ENCODE measurements around the gene CACNA1H.
"Not testable (repeated sequence)": the region's sequence is repeated elsewhere in the genome, so short reads cannot be mapped to it uniquely, and the experiment has no call there.

Gene CACNA1H

DNA sequence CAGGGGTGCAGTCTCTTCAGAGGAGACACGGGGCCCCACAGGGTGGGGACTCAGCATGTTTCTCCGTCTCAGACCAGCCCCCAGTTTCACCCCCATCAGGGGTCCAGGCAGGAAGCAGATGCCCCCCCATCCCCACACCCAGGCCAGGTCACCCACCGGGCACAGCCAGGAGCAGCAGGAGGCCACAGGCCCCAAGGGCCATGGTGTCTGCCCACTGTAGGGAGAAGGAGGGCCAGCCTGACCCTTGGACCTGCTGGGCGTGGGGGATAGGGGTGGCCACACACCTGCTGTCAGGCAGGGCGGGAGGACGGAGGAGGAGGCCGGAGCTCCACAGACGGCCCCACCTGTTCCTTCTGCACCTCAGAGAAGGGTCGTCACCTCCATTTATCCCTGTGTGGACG lies 72.1 kb downstream of the CACNA1H start, which contains the start of gene TPSG1:
Gene TPSG1, minus strand, starts transcription at position 218 of the 401 bp plus-strand sequence. Its CDS starts 16 bp downstream, at position 202.
- no peak within 1 kb of the TSS for H3K4me3 ChIP-seq (ENCODE audit: low read length)
- TF ChIP-seq, protein P1, sequence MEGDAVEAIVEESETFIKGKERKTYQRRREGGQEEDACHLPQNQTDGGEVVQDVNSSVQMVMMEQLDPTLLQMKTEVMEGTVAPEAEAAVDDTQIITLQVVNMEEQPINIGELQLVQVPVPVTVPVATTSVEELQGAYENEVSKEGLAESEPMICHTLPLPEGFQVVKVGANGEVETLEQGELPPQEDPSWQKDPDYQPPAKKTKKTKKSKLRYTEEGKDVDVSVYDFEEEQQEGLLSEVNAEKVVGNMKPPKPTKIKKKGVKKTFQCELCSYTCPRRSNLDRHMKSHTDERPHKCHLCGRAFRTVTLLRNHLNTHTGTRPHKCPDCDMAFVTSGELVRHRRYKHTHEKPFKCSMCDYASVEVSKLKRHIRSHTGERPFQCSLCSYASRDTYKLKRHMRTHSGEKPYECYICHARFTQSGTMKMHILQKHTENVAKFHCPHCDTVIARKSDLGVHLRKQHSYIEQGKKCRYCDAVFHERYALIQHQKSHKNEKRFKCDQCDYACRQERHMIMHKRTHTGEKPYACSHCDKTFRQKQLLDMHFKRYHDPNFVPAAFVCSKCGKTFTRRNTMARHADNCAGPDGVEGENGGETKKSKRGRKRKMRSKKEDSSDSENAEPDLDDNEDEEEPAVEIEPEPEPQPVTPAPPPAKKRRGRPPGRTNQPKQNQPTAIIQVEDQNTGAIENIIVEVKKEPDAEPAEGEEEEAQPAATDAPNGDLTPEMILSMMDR (conservative IDR thresholded peaks at IDR 0.05; ENCODE audit: low read length), result no peak
- no peak for DNase-seq (ENCODE audit: low read depth)

DNA sequence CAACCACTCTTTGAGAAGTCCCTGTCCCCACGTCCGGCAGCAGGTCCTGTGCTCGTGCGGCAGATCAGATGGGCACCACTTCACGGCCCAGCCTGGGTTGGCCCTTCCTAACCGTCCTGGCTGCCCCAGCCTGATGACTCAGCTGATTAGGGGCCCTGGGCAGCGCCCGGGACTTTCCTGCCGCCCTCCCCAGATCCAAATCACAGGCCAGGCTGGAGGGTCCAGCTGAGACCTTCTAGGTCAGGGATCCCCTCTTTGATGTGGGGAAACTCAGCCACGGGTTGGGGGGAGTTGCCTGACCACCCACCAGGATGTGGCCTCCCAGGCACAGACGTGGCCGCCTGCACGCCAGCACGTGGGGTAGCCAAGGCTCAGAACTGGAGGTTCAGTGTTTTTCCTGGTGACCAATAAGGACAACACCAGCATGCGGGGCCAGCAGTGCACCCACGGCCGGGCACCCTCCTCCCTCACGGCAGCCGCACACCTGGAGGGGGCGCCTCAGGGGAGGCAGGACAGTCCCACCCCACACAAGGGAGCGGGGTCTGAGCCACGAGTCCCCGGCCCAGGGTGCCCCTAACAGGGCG lies 72.9 kb downstream of the CACNA1H start:
- not testable (repeated sequence) for H3K4me3 ChIP-seq (ENCODE audit: low read length); DNase-seq (ENCODE audit: low read depth)

DNA sequence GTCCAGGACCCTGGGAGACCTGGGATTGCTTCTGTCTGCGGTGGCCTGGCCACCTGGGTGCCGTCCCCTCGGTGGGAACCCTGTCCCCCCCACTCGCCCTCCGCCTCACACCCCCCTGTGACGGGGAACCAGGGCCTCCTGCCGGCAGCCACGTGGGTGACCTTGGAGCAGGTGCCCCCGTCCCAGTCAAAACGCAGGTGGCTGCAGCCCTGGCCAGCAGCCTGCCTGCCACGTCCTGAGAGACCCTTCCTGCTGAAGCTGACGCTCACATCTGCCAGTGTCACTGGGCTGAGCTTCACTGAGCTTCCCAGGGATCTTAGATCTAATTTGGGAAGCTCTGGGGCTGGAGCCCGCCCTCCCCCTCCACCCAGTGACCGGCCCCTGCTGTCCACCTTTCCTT lies 73.8 kb downstream of the CACNA1H start:
- not testable (repeated sequence) for H3K4me3 ChIP-seq (ENCODE audit: low read length); DNase-seq (ENCODE audit: low read depth)

DNA sequence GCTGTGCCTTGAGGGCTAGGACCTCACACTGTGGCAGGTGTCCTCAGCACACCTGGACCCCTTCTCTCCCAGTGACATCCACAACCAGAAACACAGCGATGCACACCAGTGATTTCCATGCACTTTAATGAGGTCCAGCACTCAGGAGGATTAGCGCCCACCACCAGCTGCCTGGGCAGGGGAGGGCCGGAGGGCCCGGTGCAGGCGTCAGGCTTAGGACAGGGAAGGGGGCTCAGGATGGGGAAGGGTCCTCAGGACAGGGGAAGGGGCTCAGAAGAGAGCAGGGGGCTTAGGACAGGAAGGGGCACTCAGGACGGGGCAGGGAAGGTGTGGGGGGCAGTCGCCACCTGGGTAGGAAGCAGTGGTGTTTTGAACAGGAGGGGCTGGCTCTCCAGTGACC lies 75.3 kb downstream of the CACNA1H start:
- DNase-seq (ENCODE audit: low read depth), result not testable (repeated sequence)

DNA sequence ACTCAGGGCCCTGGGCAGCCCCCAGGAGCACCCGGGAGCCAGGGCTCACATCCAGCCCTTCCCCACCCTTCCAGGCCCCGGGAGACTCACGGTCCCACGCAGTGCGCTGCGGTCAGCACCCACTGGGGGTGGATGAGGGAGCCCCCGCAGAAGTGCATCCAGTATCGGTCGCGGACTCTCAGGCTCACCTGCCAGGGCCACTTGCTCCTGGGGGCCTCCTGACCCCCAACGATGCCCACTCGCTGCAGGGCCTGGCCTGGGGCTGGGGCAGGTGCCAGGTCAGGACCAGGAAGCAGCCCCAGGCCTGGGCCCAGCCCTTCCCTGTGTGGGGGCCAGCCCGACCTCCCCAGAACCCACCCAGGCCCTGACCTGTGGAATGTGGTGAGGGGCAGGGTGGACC lies 76.6 kb downstream of the CACNA1H start:
- H3K4me3 ChIP-seq (ENCODE audit: low read length); DNase-seq (ENCODE audit: low read depth): not testable (repeated sequence)

More for the DNA sequence above, 75.3 kb downstream of the CACNA1H start:
- not testable (repeated sequence) for H3K4me3 ChIP-seq (ENCODE audit: low read length)

DNA sequence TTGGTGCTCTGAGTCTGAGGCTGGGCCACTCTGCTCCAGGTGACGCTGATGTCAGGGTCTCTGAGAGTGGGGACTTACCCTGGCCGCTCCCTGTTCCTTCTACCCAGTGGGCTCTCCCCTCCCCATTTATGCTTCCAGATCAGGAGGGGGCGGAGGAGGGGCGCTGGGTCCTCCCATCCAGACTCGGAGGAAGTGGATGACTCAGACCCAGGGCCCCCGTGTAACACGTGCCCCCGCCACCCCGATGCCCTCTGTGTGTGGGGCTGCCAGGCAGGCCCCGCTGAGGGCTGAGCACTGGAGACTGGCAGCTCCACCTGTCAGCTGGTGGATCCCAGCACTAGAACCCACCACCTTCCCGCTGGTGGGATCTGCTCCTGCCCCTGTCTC lies 77.2 kb downstream of the CACNA1H start, which contains the start of gene TPSB2:
Gene TPSB2, minus strand, starts transcription at position 101 of the 387 bp plus-strand sequence. CDS start 233 bp downstream, outside the sequence.
- H3K4me3 ChIP-seq (ENCODE audit: low read length); DNase-seq (ENCODE audit: low read depth): not testable (repeated sequence)

DNA sequence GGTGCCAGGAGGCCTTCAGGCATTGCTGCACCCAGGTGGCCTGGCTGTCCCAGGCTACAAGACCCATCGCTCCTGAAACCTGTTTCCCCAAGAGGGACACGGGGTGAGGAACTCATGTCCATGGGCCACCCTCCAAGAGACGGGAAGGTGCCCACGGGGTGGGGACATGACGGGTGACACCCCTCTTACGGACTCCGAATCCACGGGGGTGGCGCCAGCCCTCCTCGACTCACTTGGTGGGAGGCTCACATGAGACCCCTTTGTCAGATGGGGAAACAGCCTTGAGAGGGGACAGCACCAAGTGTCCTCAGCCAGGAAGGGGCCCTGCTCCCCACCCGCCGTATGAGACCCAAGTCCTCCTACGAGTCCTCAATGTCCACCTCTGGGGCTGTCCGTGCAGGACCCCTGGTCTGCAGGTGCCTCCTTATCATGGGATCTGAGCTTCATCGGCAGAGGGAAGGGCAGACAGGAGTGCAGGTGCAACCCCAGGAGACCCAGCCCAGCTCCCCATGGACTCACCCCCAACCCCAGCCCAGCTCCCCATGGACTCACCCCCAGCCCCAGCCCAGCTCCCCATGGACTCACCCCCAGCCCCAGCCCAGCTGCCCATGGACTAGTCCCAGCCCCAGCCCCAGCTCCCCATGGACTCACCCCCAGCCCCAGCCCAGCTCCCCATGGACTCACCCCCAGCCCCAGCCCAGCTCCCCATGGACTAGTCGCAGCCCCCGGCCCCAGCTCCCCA lies 77.7 kb downstream of the CACNA1H start:
- H3K4me3 ChIP-seq (ENCODE audit: low read length); DNase-seq (ENCODE audit: low read depth): not testable (repeated sequence)

DNA sequence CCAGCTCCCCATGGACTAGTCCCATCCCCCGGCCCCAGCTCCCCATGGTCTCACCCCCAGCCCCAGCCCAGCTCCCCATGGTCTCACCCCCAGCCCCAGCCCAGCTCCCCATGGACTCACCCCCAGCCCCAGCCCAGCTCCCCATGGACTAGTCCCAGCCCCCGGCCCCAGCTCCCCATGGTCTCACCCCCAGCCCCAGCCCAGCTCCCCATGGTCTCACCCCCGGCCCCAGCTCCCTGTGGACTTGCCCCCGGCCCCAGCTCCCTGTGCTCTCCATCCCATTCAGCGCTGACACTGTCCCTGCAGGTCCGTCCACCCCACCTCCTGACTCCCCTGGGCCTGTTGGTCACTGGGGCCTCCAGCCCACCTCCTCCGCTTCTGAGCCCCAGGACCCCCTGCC lies 78.4 kb downstream of the CACNA1H start:
- DNase-seq (ENCODE audit: low read depth); H3K4me3 ChIP-seq (ENCODE audit: low read length): not testable (repeated sequence)

DNA sequence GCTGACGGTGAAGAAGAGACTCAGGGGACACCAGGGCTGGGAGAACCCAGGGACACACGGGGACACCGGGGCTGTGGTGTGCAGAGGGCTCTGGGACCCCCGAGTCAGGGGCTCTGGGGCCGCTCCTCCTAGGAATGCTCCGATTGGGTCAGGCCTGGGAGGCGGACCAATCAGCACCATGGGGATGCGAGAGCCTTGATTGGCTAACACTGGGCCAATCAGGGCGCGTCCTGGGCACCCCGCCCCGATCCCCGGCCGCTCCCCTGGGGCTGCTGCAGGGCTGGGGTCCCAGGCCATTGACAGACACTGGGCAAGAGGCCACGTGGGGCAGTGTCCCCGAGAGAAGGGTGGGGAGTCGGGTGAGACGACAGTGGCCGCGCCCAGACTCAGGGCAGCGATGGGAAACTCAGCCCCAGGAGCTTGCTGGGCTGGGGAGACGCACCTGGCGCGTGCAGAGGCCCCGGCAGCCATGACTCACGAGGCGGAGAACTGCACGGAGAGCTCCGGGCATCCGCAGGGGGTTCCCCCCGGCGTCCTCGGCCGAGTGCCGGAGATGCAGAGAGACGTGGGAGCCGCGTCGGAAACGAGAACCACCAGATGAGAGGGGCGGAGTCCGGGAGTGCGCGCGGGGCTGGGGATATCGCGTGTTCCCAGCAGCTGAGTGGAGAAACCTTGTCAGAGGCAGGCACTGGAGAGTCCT lies 79.3 kb downstream of the CACNA1H start:
- not testable (repeated sequence) for H3K4me3 ChIP-seq (ENCODE audit: low read length); DNase-seq (ENCODE audit: low read depth)

DNA sequence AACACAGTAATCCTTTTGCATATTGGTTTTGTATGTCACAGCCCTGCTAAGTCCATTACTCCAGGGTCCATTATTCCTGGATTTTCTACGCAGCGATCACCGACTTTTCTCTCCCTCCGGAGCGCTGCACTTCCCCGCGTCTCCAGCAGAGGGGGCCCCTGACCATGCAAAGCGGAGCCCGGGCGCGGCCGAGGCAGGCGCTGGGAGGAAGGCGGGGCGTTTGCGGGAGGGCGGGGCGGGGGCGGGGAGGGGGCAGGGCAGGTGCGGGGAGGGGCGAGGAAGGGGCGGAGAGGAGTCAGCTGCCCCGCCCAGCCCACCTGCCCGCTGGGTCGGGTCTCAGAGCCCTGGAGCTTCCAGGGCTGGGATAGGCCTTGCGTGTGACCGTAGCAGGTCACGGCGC lies 83.8 kb downstream of the CACNA1H start:
- DNase-seq (ENCODE audit: low read depth), result not testable (repeated sequence)

DNA sequence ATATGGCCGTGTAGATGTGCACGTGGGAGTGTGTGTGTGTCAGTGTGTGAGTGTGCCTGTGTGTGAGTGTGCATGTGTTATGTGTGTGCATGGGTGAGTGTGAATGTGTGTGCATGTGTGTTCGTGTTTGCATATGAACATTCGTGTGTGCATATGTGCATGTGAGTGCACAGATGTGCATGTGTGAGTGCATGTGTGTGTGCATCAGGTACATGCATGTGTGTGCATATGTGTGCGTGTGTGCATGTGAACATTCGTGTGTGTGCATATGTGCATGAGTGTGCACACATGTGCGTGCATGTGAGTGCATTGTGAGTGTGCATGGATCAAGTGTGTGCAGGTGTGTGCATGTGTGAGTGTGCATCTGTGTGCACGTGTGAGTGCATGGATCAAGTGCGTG lies 85.1 kb downstream of the CACNA1H start:
- TF ChIP-seq, protein P1 (conservative IDR thresholded peaks at IDR 0.05; ENCODE audit: low read length), result no peak
- H3K4me3 ChIP-seq (ENCODE audit: low read length), result no peak overlapping the region
- no peak for DNase-seq (ENCODE audit: low read depth)

More for the DNA sequence above, 83.8 kb downstream of the CACNA1H start:
- H3K4me3 ChIP-seq (ENCODE audit: low read length), result not testable (repeated sequence)

DNA sequence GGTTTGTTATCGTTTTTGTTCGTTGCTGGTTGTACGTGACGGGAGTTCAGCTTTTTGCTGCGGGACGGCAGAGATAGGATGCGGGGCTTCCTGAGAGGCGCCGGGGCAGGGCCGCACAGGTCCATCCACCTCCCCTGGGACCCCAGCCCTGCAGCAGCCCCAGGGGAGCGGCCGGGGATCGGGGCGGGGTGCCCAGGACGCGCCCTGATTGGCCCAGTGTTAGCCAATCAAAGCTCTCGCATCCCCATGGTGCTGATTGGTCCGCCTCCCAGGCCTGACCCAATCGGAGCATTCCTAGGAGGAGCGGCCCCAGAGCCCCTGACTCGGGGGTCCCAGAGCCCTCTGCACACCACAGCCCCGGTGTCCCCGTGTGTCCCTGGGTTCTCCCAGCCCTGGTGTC lies 86.0 kb downstream of the CACNA1H start:
- H3K4me3 ChIP-seq (ENCODE audit: low read length); DNase-seq (ENCODE audit: low read depth): not testable (repeated sequence)

DNA sequence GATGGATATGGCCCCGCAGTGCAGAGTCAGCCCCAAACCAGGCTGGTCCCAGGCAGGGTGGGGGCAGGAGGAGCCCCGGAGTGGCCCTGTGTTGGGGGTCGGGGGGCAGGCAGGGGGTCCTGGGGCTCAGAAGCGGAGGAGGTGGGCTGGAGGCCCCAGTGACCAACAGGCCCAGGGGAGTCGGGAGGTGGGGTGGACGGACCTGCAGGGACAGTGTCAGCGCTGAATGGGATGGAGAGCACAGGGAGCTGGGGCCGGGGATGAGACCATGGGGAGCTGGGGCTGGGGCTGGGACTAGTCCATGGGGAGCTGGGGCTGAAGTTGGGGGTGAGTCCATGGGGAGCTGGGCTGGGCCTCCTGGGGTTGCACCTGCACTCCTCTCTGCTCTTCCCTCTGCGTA lies 86.7 kb downstream of the CACNA1H start:
- DNase-seq (ENCODE audit: low read depth); H3K4me3 ChIP-seq (ENCODE audit: low read length): not testable (repeated sequence)

DNA sequence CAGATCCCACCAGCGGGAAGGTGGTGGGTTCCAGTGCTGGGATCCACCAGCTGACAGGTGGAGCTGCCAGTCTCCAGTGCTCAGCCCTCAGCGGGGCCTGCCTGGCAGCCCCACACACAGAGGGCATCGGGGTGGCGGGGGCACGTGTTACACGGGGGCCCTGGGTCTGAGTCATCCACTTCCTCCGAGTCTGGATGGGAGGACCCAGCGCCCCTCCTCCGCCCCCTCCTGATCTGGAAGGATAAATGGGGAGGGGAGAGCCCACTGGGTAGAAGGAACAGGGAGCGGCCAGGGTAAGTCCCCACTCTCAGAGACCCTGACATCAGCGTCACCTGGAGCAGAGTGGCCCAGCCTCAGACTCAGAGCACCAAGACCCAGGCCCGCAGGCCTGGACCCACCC lies 87.5 kb downstream of the CACNA1H start, which contains the start of gene TPSAB1:
Gene TPSAB1, plus strand, starts transcription at position 270 of the 400 bp plus-strand sequence. CDS start 234 bp downstream, outside the sequence.
- not testable (repeated sequence) for DNase-seq (ENCODE audit: low read depth); H3K4me3 ChIP-seq (ENCODE audit: low read length)

DNA sequence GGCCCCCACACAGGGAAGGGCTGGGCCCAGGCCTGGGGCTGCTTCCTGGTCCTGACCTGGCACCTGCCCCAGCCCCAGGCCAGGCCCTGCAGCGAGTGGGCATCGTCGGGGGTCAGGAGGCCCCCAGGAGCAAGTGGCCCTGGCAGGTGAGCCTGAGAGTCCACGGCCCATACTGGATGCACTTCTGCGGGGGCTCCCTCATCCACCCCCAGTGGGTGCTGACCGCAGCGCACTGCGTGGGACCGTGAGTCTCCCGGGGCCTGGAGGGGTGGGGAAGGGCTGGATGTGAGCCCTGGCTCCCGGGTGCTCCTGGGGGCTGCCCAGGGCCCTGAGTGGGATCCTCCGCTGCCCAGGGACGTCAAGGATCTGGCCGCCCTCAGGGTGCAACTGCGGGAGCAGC lies 88.2 kb downstream of the CACNA1H start:
- not testable (repeated sequence) for H3K4me3 ChIP-seq (ENCODE audit: low read length); DNase-seq (ENCODE audit: low read depth)

DNA sequence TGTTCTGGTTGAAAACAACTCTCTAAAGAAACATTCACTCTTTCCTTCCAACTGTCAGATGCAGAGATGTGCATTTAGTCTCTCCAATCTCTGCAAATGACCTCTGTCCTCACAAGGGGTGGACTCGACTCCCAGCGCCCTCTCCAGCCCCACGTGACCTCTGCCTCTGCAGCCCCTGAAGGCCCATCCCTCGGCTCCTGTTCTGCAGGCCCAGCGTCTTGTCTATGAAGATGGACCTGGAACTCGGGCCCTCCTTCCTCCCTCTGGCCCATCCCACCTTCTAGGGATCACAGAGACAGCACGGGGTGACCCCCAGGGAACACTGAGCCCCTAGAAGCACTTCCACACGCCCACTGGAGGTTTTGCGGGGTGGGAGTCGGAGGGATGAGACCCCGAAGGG lies 90.5 kb downstream of the CACNA1H start:
- not testable (repeated sequence) for DNase-seq (ENCODE audit: low read depth); H3K4me3 ChIP-seq (ENCODE audit: low read length)

All from AG10803 (cell line).